Loucy (cell line): Measurements from ENCODE around the gene PARVG.

ENCODE experiments used
- EZH2phosphoT487 ChIP-seq: fragments of 200-600 bp; IDR thresholded peaks from 2 replicates; pipeline ENCODE4 v1.6.1; 2018; ENCODE audit warnings: antibody characterized with exemption, mild to moderate bottlenecking, moderate library complexity, borderline replicate concordance
- TF ChIP-seq, protein P1 (sequence below): fragments of 200-600 bp; sonication (generic); conservative IDR thresholded peaks from 2 replicates; pipeline ENCODE4 v1.5.1; 2014; ENCODE audit warnings: mild to moderate bottlenecking, antibody characterized with exemption, low read length

DNA sequence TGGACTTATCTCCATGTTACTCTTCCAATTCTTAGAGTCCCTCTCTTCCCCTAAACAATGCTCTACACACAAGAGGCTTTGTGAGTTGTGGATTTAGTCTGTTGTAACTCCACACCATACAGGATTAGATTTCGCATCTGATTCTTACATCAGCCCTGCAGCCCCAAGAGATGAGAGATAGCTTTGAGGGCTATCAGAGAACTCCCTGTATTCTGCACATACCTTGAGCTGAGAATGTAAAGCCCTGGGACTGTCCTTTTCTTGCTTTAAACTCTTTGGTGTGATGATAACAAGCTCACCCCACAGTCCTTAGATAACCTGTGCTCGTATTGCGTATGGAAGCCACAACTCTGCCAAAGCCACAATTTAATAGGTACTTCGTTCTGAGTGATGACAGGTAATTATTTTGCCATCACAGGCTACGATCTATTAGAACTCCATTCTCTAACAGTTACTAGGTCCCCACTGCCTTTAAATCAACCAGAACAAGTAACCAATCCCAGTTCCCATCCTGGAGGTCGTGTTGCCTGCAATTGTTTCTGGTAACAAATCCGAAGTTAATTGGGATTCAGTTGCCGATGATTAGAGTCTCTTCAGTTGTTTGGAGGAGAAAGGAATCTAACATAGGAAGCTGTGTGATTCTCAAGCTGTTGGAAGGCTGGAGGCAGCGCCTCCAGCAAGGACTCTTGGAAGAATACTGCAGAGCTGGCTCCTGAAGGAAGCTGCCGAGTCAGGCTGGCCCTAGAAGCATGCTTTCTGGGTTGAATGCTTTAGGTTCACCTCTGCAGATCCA lies 1.3 kb upstream of the PARVG start:
- TF ChIP-seq, protein P1, sequence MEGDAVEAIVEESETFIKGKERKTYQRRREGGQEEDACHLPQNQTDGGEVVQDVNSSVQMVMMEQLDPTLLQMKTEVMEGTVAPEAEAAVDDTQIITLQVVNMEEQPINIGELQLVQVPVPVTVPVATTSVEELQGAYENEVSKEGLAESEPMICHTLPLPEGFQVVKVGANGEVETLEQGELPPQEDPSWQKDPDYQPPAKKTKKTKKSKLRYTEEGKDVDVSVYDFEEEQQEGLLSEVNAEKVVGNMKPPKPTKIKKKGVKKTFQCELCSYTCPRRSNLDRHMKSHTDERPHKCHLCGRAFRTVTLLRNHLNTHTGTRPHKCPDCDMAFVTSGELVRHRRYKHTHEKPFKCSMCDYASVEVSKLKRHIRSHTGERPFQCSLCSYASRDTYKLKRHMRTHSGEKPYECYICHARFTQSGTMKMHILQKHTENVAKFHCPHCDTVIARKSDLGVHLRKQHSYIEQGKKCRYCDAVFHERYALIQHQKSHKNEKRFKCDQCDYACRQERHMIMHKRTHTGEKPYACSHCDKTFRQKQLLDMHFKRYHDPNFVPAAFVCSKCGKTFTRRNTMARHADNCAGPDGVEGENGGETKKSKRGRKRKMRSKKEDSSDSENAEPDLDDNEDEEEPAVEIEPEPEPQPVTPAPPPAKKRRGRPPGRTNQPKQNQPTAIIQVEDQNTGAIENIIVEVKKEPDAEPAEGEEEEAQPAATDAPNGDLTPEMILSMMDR, result no peak
- TF ChIP-seq EZH2phosphoT487, result no peak
